ENCODE results near the gene PPP1R15A.

GRCh38 chr19:48872884-48873475 lies 759 bp downstream of the PPP1R15A start:
- TF ChIP-seq CTCF (IDR thresholded peaks at IDR 0.05; ENCODE audit: low read depth, low read length, missing input control) (no peak), MAX (IDR thresholded peaks at IDR 0.05) (no peak), GABPA (IDR thresholded peaks at IDR 0.05 in 1 of 2, conservative IDR thresholded peaks at IDR 0.05 in 1 of 2) (peak in 1 of 2 donors; percentile 42), TAF1 (conservative IDR thresholded peaks at IDR 0.05) (no peak), SP1 (IDR thresholded peaks at IDR 0.05) (no peak), RXRA (IDR thresholded peaks at IDR 0.05) (peak in 1 of 2 donors; percentile 19), RAD21 (IDR thresholded peaks at IDR 0.05) (no peak), EGR1 (IDR thresholded peaks at IDR 0.05; ENCODE audit: low read depth in 2 of 2) (no peak), ZBTB33 (IDR thresholded peaks at IDR 0.05) (peak; percentile 93)

Measured in liver (tissue), 3 donors.